GM12874 (cell line): ENCODE results near the gene NLE1.

Experiments used
- CTCF ChIP-seq: IDR thresholded peaks from 2 replicates; pipeline ENCODE4 v1.5.1; 2011; ENCODE audit warnings: low read depth, mild to moderate bottlenecking, control low read depth, low read length, moderate library complexity; ENCODE audit not compliant: insufficient read depth

The NLE1 gene

GRCh38 chr17:35147375-35147905 lies 5.3 kb upstream of the NLE1 start, which contains the start of gene UNC45B:
TSS of gene UNC45B (plus strand) at chr17:35147817. CDS start at chr17:35148264, 447 bp downstream.
- no peak for TF ChIP-seq CTCF

GRCh38 chr17:35146214-35146833 lies 4.2 kb upstream of the NLE1 start:
- no peak for TF ChIP-seq CTCF

GRCh38 chr17:35144840-35145239 lies 2.7 kb upstream of the NLE1 start:
- no peak for TF ChIP-seq CTCF

- TF ChIP-seq CTCF: no peak
Observed at GRCh38 chr17:35142467-35142796, 329 bp upstream of the NLE1 start.

GRCh38 chr17:35138218-35138617 lies 3.9 kb downstream of the NLE1 start:
- TF ChIP-seq CTCF: no peak

- TF ChIP-seq CTCF: no peak
Observed at GRCh38 chr17:35135322-35135721, 6.8 kb downstream of the NLE1 start.

- no peak for TF ChIP-seq CTCF
Observed at GRCh38 chr17:35132816-35133550, 9.1 kb downstream of the NLE1 start.
